GM21515 (cell line): ENCODE data around the gene H2BK1.

Experiments
- ATAC-seq: cut with Tn5 transposase; IDR thresholded peaks from one replicate; pipeline ENCODE4 v1.9.1; 2021; ENCODE audit not compliant: unreplicated experiment

The H2BK1 gene

GRCh38 chr7:151245360-151246101 lies 35.2 kb upstream of the H2BK1 start:
- ATAC-seq = no peak

GRCh38 chr7:151244841-151245346 lies 34.6 kb upstream of the H2BK1 start:
- ATAC-seq = no peak

DNA sequence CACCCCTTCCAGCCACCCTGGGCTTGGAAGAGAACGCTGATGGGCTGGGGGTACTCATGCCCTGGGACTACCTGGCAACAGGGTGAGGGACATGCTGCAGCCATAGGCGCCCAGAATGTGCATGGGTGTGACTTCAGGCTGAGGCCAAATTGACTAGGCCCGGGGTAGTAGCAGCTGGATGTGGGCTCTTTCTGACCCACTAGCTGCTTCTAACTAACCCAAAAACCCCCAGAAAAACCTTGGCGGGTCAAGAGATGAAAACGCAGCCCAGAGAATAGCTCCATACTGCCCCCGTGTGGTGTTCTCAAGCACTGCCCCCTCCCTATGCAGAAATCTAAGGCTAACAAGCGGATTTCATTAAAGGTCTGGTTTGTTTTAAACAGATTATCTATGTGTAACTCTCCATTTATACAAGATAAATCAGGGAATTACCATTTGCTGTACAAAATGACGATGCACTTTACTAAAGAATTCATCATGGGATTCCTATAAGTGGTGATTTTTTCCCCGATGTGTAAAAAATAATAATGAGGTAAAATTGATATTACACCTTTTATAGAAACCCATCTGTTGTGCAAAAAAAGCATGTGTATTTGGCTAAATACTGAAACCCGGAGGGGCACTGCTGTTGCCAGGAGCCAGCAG lies 34.0 kb upstream of the H2BK1 start:
- ATAC-seq = no peak

- no peak for ATAC-seq
These were observed 33.3 kb upstream of the H2BK1 start for GRCh38 chr7:151243408-151244195.

GRCh38 chr7:151243045-151243349 lies 32.7 kb upstream of the H2BK1 start:
- no peak for ATAC-seq

GRCh38 chr7:151242159-151243044 lies 32.1 kb upstream of the H2BK1 start:
- ATAC-seq = no peak

- no peak for ATAC-seq
These were observed 31.4 kb upstream of the H2BK1 start for GRCh38 chr7:151241755-151242096.

DNA sequence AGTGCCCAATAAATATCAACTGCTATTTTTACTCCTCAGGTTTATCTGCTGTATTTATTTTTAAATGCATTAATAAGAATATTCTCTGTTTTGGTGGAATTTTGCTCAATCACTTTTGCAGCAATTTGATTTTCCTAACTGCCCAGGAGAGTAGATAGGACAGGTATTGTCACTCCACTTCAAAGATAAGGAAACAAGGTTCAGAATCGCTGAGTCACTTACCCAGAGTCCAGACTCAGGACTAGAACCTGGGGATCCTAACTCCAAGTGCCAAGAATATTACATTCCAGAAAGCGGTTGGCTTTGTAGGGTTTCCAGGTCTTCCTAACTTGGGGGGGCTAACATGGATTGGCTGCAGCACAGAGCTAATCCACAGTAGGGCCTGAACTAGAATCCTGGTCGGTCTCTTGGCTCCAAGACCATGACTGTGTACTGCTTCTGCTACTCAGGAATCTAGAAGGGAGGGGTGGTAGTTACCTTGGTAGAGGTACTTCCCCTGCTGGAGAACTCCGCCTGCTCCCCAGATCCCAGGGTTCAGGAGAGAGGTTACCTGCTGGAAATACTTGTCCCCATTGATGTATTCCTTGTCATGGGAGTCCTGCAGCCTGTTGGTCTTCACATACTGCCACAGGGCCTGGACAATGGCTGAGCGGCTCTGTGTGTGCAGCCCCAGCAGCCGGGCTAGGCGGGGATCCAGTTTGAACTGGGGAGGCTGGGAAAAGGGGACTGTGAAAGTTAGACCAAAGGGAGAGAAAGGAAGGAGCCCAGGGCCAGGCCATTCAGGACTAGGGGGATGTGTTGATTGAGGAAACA lies 30.9 kb upstream of the H2BK1 start:
- no peak for ATAC-seq

DNA sequence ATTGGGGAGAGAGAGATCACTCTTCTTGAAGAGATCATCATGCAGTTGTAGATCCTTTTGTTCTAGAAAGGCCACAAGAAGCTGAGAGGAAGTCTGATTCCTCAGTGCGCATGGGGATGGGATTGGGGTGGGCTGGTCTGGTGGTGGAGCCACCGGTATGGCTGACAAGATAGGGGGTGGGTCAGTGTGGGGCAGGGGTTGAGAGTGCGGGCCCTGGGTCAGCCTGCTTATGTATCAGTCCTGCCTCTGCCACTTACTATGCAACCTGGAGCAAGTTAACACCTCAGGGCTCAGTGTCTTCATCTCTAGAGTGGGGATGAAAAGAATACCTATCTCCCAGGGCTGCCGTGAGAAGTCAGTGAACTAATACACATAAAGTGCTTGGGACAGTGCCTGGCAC lies 30.2 kb upstream of the H2BK1 start:
- ATAC-seq = no peak

DNA sequence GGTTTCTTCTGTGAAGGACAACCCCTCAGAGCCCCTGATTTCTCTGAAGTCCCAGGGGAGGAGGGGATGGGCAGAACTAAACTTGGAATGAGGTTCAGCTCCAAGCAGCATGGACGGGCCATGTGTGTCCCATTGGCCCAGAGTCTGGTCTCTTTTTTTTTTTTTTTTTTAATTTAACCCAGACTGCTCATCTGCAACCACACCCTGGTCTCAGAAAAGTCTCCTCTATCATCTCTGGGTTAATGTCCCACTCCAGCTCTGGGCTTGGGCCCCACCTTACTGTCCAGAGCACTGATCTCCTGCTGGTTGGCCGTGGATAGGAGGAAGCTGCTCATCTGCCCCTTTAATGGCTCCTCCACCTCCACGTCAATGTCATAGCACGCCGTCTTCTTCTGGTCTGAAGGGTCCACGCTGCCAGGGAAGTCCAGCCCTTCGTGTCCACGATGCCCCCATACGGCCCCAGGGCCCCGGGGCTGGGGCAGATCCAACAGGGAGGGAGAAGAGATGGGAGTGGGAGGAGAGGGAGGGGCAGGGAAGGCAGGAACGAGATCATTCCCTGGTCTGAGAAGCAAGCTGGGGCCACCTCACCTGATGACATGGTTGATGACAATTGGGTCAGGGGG lies 29.7 kb upstream of the H2BK1 start:
- ATAC-seq = no peak

DNA sequence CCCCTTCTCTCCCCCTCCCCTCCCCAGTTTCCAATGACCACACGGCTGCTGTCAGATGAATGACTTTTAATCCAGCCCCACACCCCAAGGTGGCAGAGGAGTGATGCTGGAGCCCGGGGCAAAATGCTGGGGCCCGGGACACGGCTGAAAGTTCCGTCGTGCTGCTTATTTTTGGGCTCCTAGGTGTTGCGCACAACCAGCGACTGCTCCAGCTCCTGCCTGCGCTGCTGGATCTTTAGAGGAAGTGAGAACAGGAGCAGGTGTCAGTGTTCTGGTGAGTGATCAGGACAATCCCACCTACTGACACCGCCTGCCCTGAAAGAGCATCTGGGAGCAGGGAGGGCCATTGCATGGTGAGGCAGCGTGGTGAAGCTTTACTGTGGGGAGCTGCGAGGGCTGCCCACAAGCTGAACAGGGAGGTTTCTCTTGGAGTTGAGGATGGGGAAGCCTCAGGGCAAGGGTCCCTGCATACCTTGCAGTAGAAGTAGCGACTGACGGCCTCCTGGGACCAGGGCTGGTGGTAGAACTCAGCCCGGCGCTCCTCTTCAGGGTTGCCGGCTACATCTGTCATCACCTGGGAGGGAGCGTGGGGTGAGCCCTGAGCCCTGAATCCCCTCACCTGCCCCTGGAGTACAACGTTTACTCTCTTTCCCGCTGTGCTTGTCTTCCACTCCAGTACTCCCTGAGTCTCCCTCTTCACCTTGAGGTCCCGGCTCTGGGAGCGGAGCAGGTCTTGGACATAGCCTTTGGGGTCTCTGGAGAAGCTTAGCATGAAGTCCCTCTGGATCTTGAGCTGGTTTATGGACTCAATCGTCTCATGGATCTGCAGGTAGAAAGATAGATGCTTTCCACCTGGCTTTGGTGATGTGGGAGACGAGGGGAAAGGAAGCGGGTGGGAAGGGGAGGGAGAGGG lies 28.9 kb upstream of the H2BK1 start:
- ATAC-seq = no peak

DNA sequence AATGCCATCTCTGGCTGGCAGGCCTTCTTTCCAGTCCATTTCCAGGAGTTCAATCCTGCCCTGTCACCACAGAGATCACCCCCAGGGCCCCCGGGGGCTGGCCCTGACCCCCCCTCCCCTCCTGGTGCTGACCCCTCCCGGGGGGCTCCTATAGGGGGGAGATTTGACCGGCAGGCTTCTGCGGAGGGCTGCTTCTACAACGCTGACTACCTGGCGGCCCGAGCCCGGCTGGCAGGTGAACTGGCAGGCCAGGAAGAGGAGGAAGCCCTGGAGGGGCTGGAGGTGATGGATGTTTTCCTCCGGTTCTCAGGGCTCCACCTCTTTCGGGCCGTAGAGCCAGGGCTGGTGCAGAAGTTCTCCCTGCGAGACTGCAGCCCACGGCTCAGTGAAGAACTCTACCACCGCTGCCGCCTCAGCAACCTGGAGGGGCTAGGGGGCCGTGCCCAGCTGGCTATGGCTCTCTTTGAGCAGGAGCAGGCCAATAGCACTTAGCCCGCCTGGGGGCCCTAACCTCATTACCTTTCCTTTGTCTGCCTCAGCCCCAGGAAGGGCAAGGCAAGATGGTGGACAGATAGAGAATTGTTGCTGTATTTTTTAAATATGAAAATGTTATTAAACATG lies 28.0 kb upstream of the H2BK1 start:
- no peak for ATAC-seq

DNA sequence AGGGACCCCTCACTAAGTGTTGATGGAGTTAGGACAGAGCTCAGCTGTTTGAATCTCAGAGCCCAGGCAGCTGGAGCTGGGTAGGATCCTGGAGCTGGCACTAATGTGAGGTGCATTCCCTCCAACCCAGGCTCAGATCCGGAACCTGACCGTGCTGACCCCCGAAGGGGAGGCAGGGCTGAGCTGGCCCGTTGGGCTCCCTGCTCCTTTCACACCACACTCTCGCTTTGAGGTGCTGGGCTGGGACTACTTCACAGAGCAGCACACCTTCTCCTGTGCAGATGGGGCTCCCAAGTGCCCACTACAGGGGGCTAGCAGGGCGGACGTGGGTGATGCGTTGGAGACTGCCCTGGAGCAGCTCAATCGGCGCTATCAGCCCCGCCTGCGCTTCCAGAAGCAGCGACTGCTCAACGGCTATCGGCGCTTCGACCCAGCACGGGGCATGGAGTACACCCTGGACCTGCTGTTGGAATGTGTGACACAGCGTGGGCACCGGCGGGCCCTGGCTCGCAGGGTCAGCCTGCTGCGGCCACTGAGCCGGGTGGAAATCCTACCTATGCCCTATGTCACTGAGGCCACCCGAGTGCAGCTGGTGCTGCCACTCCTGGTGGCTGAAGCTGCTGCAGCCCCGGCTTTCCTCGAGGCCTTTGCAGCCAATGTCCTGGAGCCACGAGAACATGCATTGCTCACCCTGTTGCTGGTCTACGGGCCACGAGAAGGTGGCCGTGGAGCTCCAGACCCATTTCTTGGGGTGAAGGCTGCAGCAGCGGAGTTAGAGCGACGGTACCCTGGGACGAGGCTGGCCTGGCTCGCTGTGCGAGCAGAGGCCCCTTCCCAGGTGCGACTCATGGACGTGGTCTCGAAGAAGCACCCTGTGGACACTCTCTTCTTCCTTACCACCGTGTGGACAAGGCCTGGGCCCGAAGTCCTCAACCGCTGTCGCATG lies 27.2 kb upstream of the H2BK1 start:
- no peak for ATAC-seq

DNA sequence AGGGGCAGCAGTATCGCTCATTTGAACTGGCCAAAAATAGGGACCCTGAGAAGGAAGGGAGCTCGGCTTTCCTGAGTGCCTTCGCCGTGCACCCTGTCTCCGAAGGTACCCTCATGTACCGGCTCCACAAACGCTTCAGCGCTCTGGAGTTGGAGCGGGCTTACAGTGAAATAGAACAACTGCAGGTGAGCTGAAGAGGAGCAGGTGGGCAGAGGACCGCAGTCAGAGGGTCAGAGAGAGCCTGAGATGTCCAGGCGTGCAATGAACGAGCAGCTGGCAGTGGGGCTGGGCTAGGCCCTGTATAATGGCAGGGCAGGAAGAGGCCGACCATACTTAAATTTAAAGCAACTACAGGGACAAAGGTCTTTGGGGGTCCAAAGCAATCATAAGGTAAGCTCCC lies 26.1 kb upstream of the H2BK1 start:
- no peak for ATAC-seq

DNA sequence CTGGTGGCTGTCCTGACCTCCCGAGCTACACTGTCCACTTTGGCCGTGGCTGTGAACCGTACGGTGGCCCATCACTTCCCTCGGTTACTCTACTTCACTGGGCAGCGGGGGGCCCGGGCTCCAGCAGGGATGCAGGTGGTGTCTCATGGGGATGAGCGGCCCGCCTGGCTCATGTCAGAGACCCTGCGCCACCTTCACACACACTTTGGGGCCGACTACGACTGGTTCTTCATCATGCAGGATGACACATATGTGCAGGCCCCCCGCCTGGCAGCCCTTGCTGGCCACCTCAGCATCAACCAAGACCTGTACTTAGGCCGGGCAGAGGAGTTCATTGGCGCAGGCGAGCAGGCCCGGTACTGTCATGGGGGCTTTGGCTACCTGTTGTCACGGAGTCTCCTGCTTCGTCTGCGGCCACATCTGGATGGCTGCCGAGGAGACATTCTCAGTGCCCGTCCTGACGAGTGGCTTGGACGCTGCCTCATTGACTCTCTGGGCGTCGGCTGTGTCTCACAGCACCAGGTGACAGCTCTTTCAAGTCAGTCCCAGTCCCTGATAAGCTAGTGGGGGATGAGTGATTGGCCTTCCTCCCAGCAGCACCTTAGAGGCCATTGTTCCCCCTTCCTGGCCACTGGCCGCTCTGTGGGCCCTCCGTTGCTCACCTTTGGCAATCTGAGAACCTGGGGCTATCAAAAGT lies 25.0 kb upstream of the H2BK1 start:
- no peak for ATAC-seq

GRCh38 chr7:151233804-151234203 lies 23.5 kb upstream of the H2BK1 start:
- no peak for ATAC-seq
